ENCODE results near the gene SLC14A1.
A peak's percentile ranks its signal among the peaks of the same experiment; 100 is the strongest.

SLC14A1 gene

GRCh38 chr18:45723567-45724355 lies at the start of gene SLC14A1:
Gene SLC14A1 (plus strand): TSS chr18:45724181. CDS start chr18:45730321, 6,140 bp downstream.
- no peak for DNase-seq

DNA sequence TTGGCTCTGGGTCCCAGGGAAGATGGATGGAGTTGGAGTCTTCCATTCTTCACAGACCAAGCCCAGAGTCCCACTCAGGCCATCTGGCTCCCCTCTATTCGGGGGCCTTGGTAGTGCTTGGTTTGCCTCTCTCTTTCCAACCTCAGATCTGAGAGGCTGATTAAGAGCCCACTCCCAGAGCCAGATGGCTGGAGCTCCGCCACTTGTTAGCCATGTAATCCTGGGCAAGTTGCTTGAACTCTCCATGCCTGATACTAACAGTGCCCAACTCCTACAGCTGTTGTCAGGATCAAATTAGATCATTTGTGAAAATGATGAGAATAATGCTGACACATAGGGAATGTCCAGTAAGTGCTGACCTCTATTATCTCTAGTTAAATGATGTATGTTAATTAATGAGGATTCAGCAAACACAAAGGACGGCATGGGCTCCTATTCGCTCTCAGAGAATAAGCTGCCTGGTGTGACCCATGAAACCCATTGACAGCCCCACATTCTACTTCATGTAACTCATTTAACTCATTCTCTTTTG lies 46.6 kb upstream of the SLC14A1 start:
- no peak for DNase-seq

GRCh38 chr18:45678441-45678840 lies 45.5 kb upstream of the SLC14A1 start:
- no peak for DNase-seq

DNA sequence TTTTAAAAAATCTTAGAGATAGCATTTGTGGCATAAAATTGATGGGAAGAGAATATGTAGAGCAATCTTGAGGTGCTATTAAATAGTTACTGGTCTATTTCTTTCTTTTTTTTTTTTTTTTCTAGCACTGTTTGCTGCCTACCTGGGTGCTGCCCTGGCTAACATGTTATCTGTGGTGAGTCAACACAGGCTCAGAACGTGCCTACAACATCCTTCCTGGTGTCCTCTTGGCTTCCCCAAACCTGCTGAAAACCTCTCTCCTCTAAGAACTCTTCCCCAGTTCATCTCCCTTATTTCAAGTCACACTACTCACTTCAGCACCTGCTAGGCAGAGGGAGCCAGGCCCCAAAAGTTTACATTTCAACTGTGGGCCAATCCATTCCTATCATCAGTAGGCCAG lies 45.1 kb upstream of the SLC14A1 start:
- DNase-seq = no peak

DNA sequence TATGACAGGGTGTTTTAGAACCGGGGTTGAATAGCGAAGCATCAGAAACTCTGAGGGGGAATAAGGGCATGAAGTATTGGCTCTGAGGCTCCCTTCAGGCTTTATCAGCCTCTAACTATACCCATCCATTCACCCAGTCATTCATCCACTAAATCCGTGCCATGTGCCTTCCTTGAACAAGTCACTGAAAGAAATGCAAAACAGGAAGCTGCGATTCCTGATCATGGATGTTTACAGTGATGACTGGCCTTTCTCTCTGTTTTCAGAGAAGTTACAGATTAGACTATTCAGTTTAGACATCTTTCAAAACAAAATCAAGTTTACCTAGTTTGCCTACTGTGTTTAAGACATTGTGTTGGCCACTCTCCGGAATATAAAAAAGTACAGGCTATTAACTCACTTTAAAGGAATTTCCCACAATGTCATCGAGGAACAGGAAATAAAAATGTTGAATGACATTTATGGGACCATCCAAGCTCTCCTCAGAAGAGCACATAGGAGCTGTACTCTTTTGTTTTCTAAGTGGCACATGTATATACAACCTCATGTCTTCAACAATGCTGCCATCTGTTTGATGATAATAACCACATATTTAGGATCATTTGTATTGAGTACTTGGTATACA lies 43.8 kb upstream of the SLC14A1 start:
- no peak for DNase-seq

- no peak for DNase-seq
Measured at GRCh38 chr18:45682181-45682580, 41.8 kb upstream of the SLC14A1 start.

DNA sequence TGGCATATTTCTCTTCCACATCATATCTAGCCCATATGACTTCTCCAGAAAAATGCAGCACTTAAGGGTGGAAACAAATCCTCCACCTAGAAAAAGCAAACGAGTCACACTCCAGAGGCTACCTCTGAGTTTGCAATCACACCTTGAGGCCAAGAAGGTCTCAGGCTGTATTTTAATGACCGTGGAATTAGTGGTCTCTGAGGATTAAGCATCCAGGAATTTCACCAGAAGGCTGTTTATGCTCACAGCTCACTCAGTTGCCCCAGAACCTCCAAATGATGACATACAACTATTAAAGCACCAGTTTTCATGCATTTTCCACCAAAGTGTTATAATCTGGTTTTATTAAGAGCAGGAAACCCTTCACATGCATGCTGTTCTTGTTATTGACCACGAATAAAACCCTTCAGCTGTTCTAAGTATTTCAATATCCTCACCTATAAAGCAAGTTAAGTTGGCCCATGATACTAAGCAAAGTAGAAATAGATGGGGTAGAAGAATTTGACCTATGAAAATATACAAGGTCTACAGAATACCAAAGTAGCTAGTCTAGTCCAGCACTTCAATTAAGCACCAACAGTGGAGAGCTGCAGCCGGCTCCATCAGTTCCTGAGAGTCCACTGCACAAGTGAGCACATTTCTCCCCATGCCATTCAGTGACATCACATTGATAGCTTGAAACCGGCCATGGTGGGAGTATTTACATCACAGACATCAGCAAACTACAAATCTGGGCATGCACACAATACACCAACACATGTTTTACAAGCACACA lies 39.5 kb upstream of the SLC14A1 start:
- DNase-seq = peak; percentile 53

GRCh38 chr18:45686891-45687611 lies 36.9 kb upstream of the SLC14A1 start:
- no peak for DNase-seq

- no peak for DNase-seq
Measured at GRCh38 chr18:45687621-45688020, 36.4 kb upstream of the SLC14A1 start.

- peak; percentile 50 for DNase-seq
Measured at GRCh38 chr18:45688113-45688512, 35.9 kb upstream of the SLC14A1 start.

DNA sequence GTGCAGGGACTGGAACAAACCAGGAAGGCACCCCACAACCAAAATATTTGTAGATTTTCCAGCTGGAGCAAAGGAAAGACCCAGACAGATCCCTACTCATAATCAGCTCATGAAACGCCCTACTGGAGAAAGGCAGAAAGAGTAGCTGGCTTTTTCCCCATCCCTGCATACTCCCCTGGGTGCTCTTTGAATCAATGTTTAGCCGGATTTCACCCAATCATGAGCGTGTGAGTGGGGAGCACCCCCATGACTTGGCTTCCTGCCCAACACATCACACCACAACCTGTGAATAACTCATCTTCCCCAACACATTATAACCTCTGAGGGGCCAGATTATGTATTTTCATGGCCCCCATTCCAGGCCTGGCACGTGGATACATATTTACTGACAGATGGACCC lies 35.1 kb upstream of the SLC14A1 start:
- DNase-seq = peak; percentile 42

DNA sequence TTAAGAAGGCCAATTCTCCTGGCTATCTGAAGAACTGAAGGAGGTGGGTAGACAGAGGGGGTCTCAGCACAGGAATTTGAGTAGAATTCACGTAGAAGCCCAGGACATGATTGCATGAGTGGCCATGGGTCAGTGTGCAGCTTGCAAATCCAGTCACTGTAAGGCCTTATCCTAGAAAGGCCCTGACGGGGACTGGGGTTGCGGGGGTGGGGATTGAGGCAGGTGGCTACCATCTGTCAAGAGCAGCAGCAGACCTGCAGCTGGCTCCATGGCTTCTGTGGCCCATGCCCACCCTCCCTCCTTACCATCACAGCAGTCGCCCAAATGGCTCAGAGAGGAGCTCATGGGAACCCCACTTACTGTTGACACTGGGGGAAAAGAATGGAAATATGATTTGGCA lies 34.6 kb upstream of the SLC14A1 start:
- no peak for DNase-seq

DNA sequence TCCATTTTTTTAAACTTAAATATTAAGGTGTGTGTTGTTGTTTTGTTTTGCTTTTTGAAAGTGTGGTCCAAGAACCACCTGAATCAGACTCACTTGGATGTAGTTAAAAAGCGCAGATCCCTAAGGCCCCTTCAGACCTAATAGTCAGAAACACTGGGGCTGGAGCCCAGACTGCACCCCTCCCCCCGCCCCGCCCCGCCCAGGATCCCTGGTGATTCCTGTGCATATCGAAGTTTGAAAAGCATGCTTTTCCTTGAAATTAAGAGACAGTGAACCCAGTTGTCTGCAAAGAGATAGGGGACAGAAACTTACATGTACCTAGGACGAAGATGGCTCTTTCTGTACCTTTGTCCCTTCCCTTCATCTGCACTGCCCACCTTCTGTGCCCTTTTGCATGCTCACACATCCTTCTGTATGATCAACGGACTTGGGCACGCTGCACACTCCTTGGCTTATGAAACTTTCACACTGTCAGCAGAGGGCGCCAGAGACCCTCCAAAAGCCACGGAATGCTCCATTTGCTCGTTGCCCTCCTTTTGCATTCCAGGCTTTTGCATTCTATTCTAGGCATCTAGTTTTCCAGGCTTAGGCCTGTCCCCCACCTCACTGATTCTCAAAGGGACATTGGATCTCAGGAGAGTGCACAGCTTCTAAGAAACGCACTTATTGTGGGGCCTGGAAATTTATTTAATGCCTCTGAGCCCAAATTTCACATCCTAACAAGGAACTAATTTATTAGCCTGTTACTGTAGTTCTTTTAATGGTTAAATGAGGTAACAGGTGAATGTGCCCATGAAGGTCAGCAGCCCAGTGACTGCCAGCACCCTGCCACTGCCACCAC lies 32.8 kb upstream of the SLC14A1 start:
- peak; percentile 77 for DNase-seq

- no peak for DNase-seq
Measured at GRCh38 chr18:45691816-45692179, 32.2 kb upstream of the SLC14A1 start.

- DNase-seq = no peak
Measured at GRCh38 chr18:45702708-45703265, 21.2 kb upstream of the SLC14A1 start.

DNA sequence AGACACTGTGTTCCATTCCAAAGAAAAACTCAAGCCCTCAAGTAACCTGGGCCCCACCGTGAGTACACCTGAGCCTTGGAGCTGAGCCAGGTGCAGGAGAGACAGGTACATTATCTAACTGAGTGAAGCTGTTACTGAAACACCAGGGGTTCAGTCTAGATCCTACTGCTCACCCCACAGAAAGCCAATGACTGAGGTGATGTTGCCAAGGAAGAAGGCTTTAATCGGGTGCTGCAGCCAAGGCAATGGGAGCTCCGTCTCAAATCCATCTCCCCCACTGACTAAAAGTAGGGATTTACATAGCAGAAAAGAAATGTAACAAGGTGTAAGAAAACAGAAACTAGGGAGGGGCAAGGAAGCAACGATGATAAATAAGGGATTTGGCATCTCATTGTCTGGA lies 15.2 kb upstream of the SLC14A1 start:
- no peak for DNase-seq

GRCh38 chr18:45712061-45712460 lies 11.9 kb upstream of the SLC14A1 start:
- no peak for DNase-seq

DNA sequence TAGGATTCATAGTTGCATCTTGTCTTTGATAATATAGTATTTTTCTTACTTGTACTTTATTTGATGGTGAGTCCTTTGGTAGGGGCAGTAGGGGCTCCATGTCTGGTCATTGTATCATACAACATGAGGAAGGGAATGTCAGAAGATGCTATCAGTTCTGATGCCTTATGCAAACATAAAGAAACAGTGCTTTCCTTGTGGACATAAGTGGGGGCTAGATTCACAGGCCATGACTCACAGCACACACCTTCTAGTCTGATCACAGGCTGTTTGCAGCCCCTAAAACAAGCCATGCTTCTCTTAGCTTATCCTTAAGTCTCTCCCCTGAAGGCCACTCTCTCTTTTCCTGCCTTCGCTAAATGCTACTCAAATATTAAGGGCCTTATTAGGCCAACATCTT lies 10.7 kb upstream of the SLC14A1 start:
- no peak for DNase-seq

DNA sequence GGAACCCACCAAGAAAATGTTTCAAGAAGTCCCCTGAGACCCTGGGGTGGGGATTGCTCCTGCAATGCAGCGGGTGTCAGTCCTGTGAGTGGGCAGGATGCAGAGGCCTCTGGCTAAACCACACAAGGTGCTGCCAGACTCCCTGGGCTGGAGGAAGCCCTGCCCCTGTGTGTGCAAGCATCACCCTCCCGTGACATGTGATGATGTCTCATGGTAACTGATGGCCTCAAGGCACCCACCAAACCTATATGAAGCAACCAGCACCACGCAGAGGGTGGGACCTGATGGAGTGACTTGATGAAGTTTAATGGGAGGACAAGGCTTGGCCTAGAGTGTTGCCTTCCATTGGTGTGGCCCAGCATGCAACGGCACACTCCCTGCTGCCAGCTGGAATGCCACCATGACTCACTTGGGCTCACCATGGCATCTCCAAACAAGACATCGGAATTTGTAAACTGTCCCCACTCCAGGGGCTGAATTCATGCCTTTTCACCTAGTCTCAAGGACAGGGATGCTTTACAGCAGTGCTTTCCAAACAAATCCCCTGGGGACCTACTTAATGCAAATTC lies 8.7 kb upstream of the SLC14A1 start:
- DNase-seq = no peak

- DNase-seq = peak; percentile 25
Measured at GRCh38 chr18:45719106-45719505, 4.9 kb upstream of the SLC14A1 start.

DNA sequence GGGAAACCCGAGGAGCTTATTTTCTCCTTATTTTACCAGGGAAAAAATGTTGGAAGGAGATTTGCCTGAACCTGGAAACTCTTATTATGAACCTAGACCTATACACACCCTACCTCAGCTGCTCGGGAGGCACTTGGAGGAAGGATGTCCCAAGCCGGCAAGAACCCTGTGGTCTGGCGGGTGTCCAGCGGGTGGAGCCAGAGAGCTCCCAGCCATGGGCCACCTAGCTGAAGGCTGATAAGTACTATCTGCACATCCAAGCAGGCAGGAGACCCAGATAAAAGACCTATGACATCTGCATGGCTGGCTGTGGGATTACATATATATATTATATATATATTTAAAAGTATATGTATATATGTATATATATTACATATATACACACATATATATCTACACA lies 1.1 kb upstream of the SLC14A1 start:
- DNase-seq = peak; percentile 69
